ENCODE results near the gene PTPRU. TPM values are rescaled to one million over a fixed set of nuclear protein-coding genes. Genes with fewer than 3 reads are reported as not detected.

The PTPRU gene
- total and polyA plus RNA-seq, 2 experiments from 2014 or later = 8.0 to 105 TPM

GRCh38 chr1:29232387-29232786, 3.9 kb upstream of the PTPRU start:
- Mint-ChIP-seq H3K9me3 (peaks cover 6% of the 10 kb centered on the region; the same call in 2 of the 3 replicates), H3K4me1 (peaks cover 20% of the 10 kb centered on the region), H3K36me3 (ENCODE audit: low read depth) (peaks cover 6% of the 10 kb centered on the region; the same call in 1 of the 3 replicates), H3K4me3 (no peak overlapping the region), H3K27me3 (ENCODE audit: insufficient read depth, low read depth, poor library complexity) (peaks cover 26% of the 10 kb centered on the region), H3K27ac (no peak overlapping the region)
- Histone ChIP-seq H3K4me3 (no peak overlapping the region), H4K20me1 (replicated peaks; ENCODE audit: insufficient read depth) (no peaks in the 10 kb centered on the region), H3F3A (replicated peaks; ENCODE audit: low read depth) (0 out of 2 replicates have a peak, but pooled peaks cover 9% of the 10 kb centered on the region), H3K4me2 (no peak overlapping the region), H3K36me3 (ENCODE audit: insufficient read depth) (no peaks in the 10 kb centered on the region), H3K9me2 (ENCODE audit: insufficient read depth) (no peaks in the 10 kb centered on the region), H3K27ac (ENCODE audit: low read depth) (no peak overlapping the region), H3K79me2 (replicated peaks; ENCODE audit: insufficient read depth) (peaks cover 15% of the 10 kb centered on the region), H3K4me1 (ENCODE audit: insufficient read depth) (peaks cover 10% of the 10 kb centered on the region), H2AFZ (no peak overlapping the region), H3K27me3 (ENCODE audit: insufficient read depth) (peaks cover 23% of the 10 kb centered on the region)
- ATAC-seq = no peak
- no peak for DNase-seq (ENCODE audit: low spot score)
- no peak for TF ChIP-seq ZNF331 (CRISPR knock-in tag; IDR thresholded peaks at IDR 0.05; ENCODE audit: low read depth)
- no peak for TF ChIP-seq JUNB (IDR thresholded peaks at IDR 0.05; ENCODE audit: unreplicated experiment)
- TF ChIP-seq EZH2 (IDR thresholded peaks at IDR 0.05; ENCODE audit: low read depth, unreplicated experiment) = no peak
- no peak for TF ChIP-seq NANOG (IDR thresholded peaks at IDR 0.05; ENCODE audit: borderline replicate concordance)
- no peak for TF ChIP-seq REST (IDR thresholded peaks at IDR 0.05; ENCODE audit: unreplicated experiment)
- TF ChIP-seq CTCF (conservative IDR thresholded peaks at IDR 0.05; ENCODE audit: low read depth in 2 of 2) = no peak
- TF ChIP-seq CREB1 (CRISPR knock-in tag; IDR thresholded peaks at IDR 0.05; ENCODE audit: low read depth) = no peak
- TF ChIP-seq POLR2AphosphoS5 (IDR thresholded peaks at IDR 0.05; ENCODE audit: low read depth) = no peak
- no peak for TF ChIP-seq EZH2phosphoT487 (IDR thresholded peaks at IDR 0.05; ENCODE audit: unreplicated experiment)
- TF ChIP-seq ZNF114 (CRISPR knock-in tag; IDR thresholded peaks at IDR 0.05) = no peak
- TF ChIP-seq ZNF462 (CRISPR knock-in tag; IDR thresholded peaks at IDR 0.05) = no peak
- TF ChIP-seq ETS1 (IDR thresholded peaks at IDR 0.05) = no peak
- no peak for TF ChIP-seq STAT1 (IDR thresholded peaks at IDR 0.05; ENCODE audit: unreplicated experiment)

All from GM23338 (cell line).